Caco-2 (cell line): ENCODE data around the gene MAPK11. TPM values are rescaled to one million over a fixed set of nuclear protein-coding genes. Genes with fewer than 3 reads are reported as not detected.

Experiments
- BruUV-seq: library from RNA; stranded (reverse); fragments of 400-500 nt; replicated peaks from 2 replicates; lab custom pipeline; 2021; lab: Mats Ljungman, UMichigan
- CTCF ChIA-PET: fragments of 300-600 bp; sonication (Branson Sonifier 250); formaldehyde crosslinking; loops from one replicate; lab custom pipeline; 2022; ENCODE audit warnings: antibody characterized with exemption; lab: Charles Lee
- POLR2A ChIA-PET: fragments of 300-600 bp; sonication (Branson Sonifier 250); formaldehyde crosslinking; loops from one replicate; lab custom pipeline; 2022; ENCODE audit warnings: antibody characterized with exemption; lab: Charles Lee
- DNase-seq, 2 experiments: peaks; one replicate each; pipeline versions ENCODE4 v3.0.0 to v3.0.0-alpha.2; 2020 to 2022
- H3K27me3 ChIP-seq: replicated peaks from 2 replicates; pipeline ENCODE4 v1.6.0; 2011; ENCODE audit warnings: low read length; ENCODE audit not compliant: control insufficient read depth, insufficient read depth
- H3K36me3 ChIP-seq: 2 replicates; pipeline ENCODE4 v1.5.1; 2011; ENCODE audit warnings: low read length; ENCODE audit not compliant: control insufficient read depth, insufficient read depth
- H3K4me1 ChIP-seq: fragments of 250-450 bp; sonication (Bioruptor Pico); 2 replicates; pipeline ENCODE4 v1.5.1; 2020; ENCODE audit warnings: mild to moderate bottlenecking
- H3K4me3 ChIP-seq: 2 replicates; pipeline ENCODE4 v1.5.1; 2011; ENCODE audit warnings: low read depth, mild to moderate bottlenecking, control low read depth, low read length
- H3K9me3 ChIP-seq: fragments of 250-450 bp; sonication (Bioruptor Pico); 2 replicates; pipeline ENCODE4 v1.5.1; 2020; ENCODE audit warnings: mild to moderate bottlenecking, moderate library complexity
- H3K27ac Mint-ChIP-seq: one replicate; pipeline ENCODE4 v1.8.0; 2022; ENCODE audit warnings: mixed read lengths; ENCODE audit not compliant: unreplicated experiment
- H3K27me3 Mint-ChIP-seq: one replicate; pipeline ENCODE4 v1.8.0; 2022; ENCODE audit warnings: mixed read lengths; ENCODE audit not compliant: insufficient read depth, unreplicated experiment
- H3K36me3 Mint-ChIP-seq: one replicate; pipeline ENCODE4 v1.8.0; 2022; ENCODE audit warnings: mild to moderate bottlenecking, mixed read lengths; ENCODE audit not compliant: insufficient read depth, unreplicated experiment
- H3K4me1 Mint-ChIP-seq: one replicate; pipeline ENCODE4 v1.8.0; 2022; ENCODE audit warnings: low read depth, mixed read lengths; ENCODE audit not compliant: unreplicated experiment
- H3K4me3 Mint-ChIP-seq: one replicate; pipeline ENCODE4 v1.8.0; 2022; ENCODE audit warnings: mild to moderate bottlenecking, moderate library complexity, mixed read lengths; ENCODE audit not compliant: unreplicated experiment
- H3K9me3 Mint-ChIP-seq: one replicate; pipeline ENCODE4 v1.8.0; 2022; ENCODE audit warnings: mixed read lengths; ENCODE audit not compliant: unreplicated experiment
- CTCF ChIP-seq, 2 experiments: fragments of 200-600 bp in 1 of 2; IDR thresholded peaks; 1 replicate in 1 of 2; 2 replicates in 1 of 2; pipeline versions ENCODE4 v1.5.1 to v1.8.0; 2011 to 2022; ENCODE audit warnings: antibody characterized with exemption in 1 of 2, control low read depth in 1 of 2, inconsistent platforms in 1 of 2, low read depth in 1 of 2, low read length in 1 of 2, mild to moderate bottlenecking in 1 of 2, moderate library complexity in 1 of 2; ENCODE audit not compliant: insufficient read depth in 1 of 2, severe bottlenecking in 1 of 2, unreplicated experiment in 1 of 2
- intact Hi-C: fragments of 100-400 bp; cut with micrococcal nuclease; formaldehyde crosslinking; loops from one replicate; pipeline ENCODE4 v1.10.0; 2022; ENCODE audit not compliant: unreplicated experiment
- total RNA-seq: library from RNA; stranded (reverse); gene quantifications from 2 replicates; pipeline ENCODE4 v1.2.3, GENCODE V29; 2022

Gene MAPK11
- total RNA-seq, 1 experiment from 2014 or later = 1.3 TPM

- BruUV-seq = TSS peak; percentile 20
- H3K9me3 ChIP-seq = no peaks in the 10 kb centered on the region
- intact Hi-C loops = no loop called here
- no peaks in the 10 kb centered on the region for H3K9me3 Mint-ChIP-seq
- ChIA-PET POLR2A (interaction anchor here (2.6 kb wide), 1 partner anchor 12 kb away, joined by 25 read pairs; no protein-coding TSS in a partner anchor), CTCF (interaction anchor here (1.8 kb wide), 1 partner anchor 11 kb away, joined by 8 read pairs; no protein-coding TSS in a partner anchor)
- no peak for DNase-seq
- peaks cover 6% of the 10 kb centered on the region for H3K36me3 Mint-ChIP-seq
- no peak overlapping the region; the same call in 1 of the 2 replicates for H3K4me3 ChIP-seq
- H3K4me1 ChIP-seq = peaks cover 43% of the 10 kb centered on the region
- no peaks in the 10 kb centered on the region for H3K27me3 Mint-ChIP-seq
- peak overlapping the region; percentile 71 for H3K4me3 Mint-ChIP-seq
- no peak for TF ChIP-seq CTCF (IDR thresholded peaks at IDR 0.05; ENCODE audit: insufficient read depth in 1 of 2, low read depth in 1 of 2, low read length in 1 of 2, severe bottlenecking in 1 of 2, unreplicated experiment in 1 of 2)
- peaks cover 13% of the 10 kb centered on the region for H3K4me1 Mint-ChIP-seq
- H3K36me3 ChIP-seq = peaks cover 2% of the 10 kb centered on the region
- H3K27me3 ChIP-seq = no peaks in the 10 kb centered on the region
- peak overlapping the region; percentile 53 for H3K27ac Mint-ChIP-seq
Observed at GRCh38 chr22:50305393-50305922, 35.3 kb upstream of the MAPK11 start.

GRCh38 chr22:50304528-50305392, 34.6 kb upstream of the MAPK11 start:
- peaks cover 2% of the 10 kb centered on the region for H3K36me3 ChIP-seq
- Mint-ChIP-seq H3K27me3 (no peaks in the 10 kb centered on the region), H3K4me1 (peaks cover 13% of the 10 kb centered on the region), H3K9me3 (no peaks in the 10 kb centered on the region), H3K36me3 (peaks cover 6% of the 10 kb centered on the region), H3K4me3 (peak overlapping the region; percentile 71), H3K27ac (peak overlapping the region; percentile 89)
- intact Hi-C loops = no loop called here
- no peak for DNase-seq
- no TSS peak for BruUV-seq
- peaks cover 43% of the 10 kb centered on the region for H3K4me1 ChIP-seq
- TF ChIP-seq CTCF (IDR thresholded peaks at IDR 0.05; ENCODE audit: insufficient read depth in 1 of 2, low read depth in 1 of 2, low read length in 1 of 2, severe bottlenecking in 1 of 2, unreplicated experiment in 1 of 2) = no peak
- ChIA-PET CTCF (interaction anchor here (1.8 kb wide), 1 partner anchor 11 kb away, joined by 8 read pairs; no protein-coding TSS in a partner anchor), POLR2A (interaction anchor here (1.0 to 1.5 kb wide), 2 partner anchors 11 to 23 kb away, joined by 4 to 6 read pairs; no protein-coding TSS in a partner anchor)
- no peaks in the 10 kb centered on the region for H3K27me3 ChIP-seq
- H3K9me3 ChIP-seq = no peaks in the 10 kb centered on the region
- H3K4me3 ChIP-seq = no peak overlapping the region

GRCh38 chr22:50303848-50304527, 33.8 kb upstream of the MAPK11 start:
- Histone ChIP-seq H3K36me3 (peaks cover 2% of the 10 kb centered on the region), H3K9me3 (no peaks in the 10 kb centered on the region), H3K27me3 (no peaks in the 10 kb centered on the region), H3K4me3 (no peak overlapping the region), H3K4me1 (peaks cover 43% of the 10 kb centered on the region)
- H3K27ac Mint-ChIP-seq = peak overlapping the region; percentile 89
- H3K9me3 Mint-ChIP-seq = no peaks in the 10 kb centered on the region
- CTCF ChIA-PET = interaction anchor here (0.6 to 1.8 kb wide), 2 partner anchors 10 to 36 kb away, joined by 4 to 8 read pairs; no protein-coding TSS in a partner anchor
- DNase-seq = peak; percentile 54 to 58
- TF ChIP-seq CTCF (IDR thresholded peaks at IDR 0.05; ENCODE audit: insufficient read depth in 1 of 2, low read depth in 1 of 2, low read length in 1 of 2, severe bottlenecking in 1 of 2, unreplicated experiment in 1 of 2) = no peak
- peak overlapping the region; percentile 71 for H3K4me3 Mint-ChIP-seq
- intact Hi-C loops = no loop called here
- BruUV-seq = no TSS peak
- H3K4me1 Mint-ChIP-seq = peaks cover 12% of the 10 kb centered on the region
- POLR2A ChIA-PET = interaction anchor here (0.5 to 1.5 kb wide), 3 partner anchors 10 to 204 kb away, joined by 4 to 6 read pairs (median 4); partner anchors contain the start of gene LMF2
- H3K27me3 Mint-ChIP-seq = no peaks in the 10 kb centered on the region
- H3K36me3 Mint-ChIP-seq = peaks cover 6% of the 10 kb centered on the region
